HG03280 (cell line): ENCODE data around the gene ITPR2.
A peak's percentile ranks its signal among the peaks of the same experiment; 100 is the strongest.
"Not testable (repeated sequence)": the region's sequence is repeated elsewhere in the genome, so short reads cannot be mapped to it uniquely, and the experiment has no call there.

Experiments
- ATAC-seq: cut with Tn5 transposase; IDR thresholded peaks from one replicate; pipeline ENCODE4 v1.9.1; 2021; ENCODE audit warnings: mild to moderate bottlenecking, moderate library complexity; ENCODE audit not compliant: unreplicated experiment

Gene ITPR2

DNA sequence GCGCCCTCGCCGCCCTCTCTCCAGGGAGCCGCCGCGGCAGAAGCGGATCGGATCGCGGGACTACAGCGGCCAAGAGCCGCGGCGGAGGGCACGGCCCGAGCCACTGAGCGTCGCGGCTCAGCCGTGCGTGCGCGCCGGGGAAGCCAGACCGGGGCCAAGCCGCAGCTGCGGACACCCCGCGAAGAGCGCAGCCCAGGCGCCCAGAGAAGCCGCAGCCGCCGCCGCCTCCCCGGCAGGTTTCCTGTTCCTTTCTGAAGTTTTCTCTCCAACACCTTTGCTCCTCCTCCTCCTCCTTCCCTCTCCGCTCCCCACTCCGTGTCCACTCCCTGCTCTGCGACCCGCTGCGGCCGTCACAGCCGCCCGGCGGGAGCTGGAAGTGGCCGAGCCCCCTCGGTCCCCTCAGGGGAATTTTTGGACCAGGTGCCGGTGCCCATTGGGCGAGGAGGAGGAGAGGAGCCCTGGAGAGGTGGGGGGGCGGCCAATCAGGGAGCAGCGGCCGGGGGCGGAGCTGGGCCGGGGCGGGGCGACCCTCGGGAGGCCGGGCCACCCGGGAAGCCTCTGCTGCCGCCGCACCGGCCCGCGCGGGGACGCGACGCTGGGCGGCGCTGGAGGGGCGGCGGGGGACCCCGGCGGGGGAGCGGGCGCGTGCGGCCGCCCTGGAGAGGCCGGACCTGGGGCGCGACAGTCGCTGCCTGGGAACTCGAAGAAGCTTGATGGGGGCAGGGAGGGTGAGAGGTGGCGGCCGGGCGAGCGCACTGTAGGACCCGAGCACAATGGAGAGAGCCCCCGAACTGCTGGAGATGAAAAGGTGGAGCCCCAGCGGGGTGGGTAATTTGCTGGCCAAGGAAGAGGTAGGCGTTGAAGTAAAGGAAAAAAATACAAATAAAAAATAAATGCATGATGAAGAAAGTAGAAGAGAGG, at the start of gene ITPR2:
Gene ITPR2, minus strand, starts transcription at position 373 of the 921 bp plus-strand sequence. CDS start 413 bp downstream, outside the sequence.
- ATAC-seq = peak; percentile 81

DNA sequence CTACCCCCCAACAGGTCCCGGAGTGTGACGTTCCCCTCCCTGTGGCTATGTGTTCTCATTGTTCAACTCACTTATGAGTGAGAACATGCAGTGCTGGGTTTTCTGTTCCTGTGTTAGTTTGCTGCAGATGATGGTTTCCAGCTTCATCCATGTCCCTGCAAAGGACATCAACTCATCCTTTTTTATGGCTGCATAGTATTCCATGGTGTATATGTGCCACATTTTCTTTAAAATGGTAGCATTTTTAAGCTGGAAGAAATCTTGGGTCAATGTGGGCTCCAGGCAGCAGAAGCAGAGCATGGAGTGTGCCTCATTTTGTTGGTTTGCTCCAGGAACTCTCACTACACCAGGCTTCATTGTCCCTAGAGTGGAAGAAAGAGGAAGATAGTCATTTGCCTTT, 47.6 kb upstream of the ITPR2 start:
- ATAC-seq = no peak

DNA sequence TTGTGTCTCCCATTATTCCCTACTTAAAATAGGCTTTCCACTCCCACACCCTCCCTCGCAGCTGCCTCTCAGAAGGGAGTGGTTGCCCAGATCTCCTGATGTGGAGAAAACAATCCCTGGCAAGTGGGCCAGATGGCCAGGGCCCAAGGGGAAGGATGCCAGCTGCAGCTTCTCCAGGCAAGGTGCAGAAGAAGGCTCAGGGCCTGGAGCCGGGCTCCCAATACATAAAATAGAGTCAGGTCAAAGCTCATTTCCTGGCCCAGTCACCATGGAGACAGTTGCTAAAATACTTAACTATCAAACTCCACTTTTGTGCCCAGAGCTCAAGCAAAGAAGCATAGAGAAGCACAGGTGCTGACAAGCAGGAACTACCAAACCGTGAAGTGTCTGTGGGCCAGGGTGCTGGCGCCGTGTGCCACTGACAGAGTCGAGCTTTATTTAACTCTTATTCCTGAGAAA, 45.7 kb upstream of the ITPR2 start:
- no peak for ATAC-seq

DNA sequence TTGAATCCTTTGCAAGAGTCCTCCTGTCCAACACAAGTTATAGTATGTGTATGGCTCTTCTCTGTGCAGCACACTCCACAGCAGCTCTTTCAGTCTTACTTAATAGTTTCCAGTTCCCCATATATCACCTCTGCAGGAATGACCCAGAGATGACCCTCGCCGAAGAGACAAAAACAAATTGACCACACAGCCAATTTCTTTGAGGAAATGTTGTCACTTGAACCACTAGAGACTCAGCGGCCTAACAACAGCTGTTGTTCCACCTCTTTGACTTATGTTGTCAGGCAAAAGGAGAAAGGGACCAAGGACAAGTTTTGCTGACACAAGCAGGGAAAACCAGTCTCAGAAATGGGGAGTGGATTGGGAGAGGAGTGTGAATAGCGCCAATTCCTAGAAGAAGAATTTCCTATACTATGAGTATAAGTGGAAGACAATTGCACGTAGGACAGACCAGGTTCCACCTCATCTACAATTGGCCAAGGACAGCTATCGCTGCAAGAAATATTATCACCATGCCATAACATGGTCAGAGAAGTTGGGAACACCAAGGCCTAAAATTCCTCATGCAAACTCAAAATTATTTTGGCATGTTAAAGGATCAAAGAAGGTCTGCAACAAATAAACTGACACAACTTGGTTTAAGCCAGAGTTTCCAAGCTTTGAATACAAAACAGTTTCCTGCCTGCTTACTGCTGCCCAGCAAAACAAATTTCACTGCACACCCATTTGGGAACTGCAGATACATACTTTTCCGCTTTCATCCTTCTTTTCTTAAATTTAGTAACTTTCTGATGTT, 41.7 kb upstream of the ITPR2 start:
- ATAC-seq = no peak

DNA sequence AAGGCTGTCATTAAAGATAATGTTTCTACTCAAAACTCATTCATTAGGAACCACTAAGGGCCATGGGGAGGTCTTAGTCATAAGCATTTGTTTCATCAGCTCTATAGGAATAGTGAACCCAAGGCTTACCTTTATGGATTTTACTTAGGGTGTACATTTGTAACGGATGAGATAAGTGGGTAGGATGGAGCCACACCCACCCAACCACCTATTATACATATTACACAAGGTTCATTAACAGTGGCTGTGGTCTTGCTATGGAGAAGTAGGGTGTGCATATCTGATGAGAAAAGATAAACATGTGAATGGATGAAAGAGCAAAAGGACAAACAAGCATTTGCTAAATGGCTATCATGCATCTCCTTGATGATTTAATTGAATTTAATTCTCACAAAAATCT, 39.6 kb upstream of the ITPR2 start:
- no peak for ATAC-seq

DNA sequence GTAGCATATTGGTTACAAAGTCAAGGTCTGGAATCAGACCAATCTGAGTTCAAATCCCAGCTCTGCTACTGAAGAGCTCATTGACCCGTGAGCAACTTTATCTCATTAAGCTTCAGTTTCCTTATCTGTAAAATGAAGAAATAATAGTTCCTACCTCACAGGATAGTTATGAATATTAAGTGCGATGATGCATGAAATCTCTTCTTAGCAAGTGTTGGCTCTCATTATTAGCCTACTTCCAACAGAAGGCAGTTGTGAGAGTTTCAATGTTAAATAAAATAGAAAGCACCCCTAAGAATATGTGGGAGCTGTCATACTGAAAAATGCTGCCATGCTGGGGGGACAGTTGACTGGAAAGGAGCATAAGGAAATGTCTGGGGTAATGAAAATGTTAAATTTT, 39.0 kb upstream of the ITPR2 start:
- no peak for ATAC-seq

DNA sequence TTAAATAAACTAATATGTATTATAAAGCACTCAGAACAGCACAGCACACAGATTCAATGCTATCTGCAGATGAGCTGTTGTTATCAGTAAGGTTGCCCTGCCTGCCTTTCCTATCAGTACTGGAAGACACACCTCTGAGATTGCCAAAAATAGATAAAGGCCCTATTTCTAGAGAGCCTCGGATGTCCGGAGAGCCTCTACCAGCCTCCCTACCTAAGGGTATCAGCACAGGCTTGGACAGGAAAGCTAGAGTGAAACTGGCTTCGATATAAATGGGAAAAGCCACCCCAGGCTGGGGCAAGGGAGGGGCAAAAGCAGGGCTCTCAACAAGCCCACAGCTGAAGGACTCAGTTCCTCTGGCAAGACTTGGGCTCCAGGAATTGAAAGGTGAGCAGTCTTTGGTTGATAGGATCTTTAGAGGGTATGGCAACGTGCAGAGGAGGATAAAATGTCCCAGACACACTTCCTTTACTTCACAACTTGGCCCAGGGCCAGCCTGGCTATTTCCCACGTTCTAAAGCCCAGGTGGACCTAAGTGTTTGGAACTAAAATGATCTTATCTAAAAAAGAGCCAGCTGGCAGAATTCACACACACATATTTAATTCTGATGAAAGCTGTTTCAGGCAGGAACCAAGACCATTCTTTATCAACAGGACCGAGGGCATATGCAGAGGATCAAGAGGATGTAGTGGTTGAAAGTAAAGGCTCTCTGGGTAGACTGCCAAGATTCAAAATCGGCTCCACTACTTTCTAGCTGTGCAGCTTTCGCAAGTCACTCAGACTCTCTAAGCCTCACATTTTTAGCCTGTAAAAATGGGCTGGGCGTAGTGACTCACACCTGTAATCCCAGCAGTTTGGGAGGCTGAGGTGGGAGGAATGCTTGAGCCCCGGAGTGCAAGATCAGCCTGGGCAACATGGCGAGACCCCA, 37.8 kb upstream of the ITPR2 start:
- no peak for ATAC-seq

DNA sequence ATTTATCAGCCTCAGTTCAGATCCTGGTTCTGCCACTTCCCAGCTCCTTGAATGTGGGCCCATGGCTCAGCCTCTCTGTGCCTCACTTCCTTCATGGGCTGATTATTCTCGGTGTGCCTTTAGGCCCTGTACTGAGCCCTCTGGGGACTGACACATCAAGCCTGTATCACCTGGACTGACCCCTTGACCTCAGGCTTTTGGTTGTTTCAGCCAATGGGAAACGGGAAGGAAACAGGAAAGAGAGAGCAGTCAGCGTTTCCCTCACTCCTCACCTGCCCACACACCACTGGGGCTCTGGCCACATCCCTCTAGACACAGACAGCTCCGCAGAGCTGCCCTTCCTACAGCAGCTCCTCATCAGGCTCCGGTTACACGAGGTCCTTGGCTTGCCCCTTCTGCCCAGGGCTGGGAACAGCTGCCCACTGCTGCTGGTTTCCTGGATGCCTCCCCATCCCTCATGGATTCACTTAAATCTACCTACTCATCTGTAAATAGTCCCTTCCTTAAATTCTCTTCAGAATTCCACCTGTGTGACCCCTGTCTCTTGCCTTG, 37.0 kb upstream of the ITPR2 start:
- no peak for ATAC-seq

DNA sequence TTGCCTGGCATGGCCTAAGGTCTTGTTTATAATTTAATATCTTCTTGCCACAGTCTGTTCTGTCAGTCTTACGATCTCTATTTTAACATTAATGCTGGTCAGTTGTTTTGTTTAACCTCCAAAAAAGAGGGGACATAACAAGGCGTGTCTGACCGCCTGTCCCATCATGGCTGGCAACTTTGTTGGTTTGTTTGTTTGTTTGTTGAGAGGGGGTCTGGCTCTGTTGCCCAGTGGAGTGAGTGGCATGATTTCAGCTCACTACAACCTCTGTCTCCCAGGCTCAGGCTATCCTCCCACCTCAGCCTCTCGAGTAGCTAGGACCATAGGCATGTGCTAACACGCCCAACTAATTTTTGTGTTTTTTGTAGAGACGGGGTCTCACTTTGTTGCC, 36.1 kb upstream of the ITPR2 start:
- ATAC-seq = no peak

DNA sequence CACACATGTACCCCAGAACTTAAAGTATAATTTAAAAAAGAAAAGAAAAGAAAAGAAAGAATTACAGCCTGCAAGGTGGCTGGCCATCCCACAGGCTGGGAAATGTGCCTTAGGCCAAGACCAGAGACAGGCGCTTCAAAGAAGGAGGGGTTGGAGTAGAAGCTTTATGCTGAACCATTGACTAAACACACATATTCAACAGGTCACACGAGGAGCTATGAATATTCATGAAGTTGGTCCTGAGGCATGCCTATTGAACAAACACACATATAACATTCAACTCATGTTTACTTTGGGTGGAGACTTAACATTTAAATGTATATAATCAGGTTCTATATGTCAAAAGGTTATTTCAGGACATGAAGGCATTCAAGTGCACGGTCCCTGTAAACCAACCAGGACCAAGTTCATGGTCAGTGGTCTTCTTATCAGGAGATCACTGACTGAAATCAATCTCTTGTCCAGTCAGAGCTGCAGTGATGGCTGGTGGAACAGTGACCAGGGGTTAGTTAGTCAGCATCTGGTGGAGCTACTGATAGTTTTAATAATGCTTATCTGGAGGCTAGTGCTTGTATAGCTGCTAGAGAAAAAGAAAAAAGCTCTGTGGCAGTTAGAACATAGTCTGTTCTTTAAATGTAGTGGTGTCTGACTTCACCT, 35.6 kb upstream of the ITPR2 start:
- ATAC-seq = no peak

DNA sequence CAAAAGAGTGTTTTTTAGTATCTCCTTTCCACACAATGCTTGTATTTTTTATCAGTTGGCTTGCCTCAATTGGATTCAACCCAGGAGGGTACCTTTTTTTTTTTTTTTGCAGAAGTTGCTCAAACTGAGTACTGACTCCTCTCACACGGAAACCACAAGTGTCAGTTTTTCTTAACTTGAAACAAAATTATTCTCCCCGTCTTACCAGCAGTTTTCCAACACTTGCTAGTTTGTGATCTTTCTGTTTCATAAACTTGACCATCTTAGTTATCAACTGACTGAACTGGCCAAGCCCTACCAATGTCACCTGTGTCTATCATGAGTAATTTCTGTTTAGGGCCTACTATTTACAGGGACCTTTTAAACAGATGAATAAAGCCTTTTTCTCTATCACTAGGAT, 34.1 kb upstream of the ITPR2 start:
- peak; percentile 66 for ATAC-seq

DNA sequence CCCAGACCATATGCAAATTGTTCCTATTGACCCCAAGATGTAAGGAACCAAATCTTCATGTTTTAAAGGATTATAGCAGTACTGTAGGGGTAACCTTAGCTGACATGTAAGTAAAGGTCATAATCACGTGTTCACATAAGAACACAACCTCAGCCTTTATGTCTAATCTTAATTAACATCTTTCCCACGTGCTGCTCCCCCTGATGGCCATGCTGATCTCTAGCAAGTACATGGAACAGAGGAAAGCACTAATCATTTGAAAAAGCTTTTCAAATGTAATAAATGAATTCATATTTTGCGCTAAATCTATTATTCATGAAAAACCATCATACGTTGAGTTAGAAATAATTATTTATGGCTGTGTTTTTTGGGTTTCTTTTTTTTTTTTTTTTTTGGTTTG, 30.5 kb upstream of the ITPR2 start:
- no peak for ATAC-seq

DNA sequence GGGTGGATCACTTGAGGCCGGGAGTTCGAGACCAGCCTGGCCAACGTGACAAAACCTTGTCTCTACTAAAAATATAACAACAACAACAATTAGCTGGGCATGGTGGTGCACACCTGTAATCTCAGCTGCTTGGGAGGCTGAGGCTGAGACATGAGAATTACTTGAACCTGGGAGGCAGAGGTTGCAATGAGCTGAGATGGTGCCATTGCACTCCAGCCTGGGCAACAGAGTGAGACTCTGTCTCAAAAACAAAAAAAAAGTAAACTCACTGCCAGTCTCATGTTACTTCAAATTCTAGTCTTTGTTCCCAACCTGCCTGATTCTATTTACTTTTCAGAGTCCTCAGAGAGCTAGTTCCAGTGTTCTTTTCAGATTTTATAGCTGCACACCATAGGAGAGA, 29.8 kb upstream of the ITPR2 start:
- ATAC-seq = not testable (repeated sequence)

DNA sequence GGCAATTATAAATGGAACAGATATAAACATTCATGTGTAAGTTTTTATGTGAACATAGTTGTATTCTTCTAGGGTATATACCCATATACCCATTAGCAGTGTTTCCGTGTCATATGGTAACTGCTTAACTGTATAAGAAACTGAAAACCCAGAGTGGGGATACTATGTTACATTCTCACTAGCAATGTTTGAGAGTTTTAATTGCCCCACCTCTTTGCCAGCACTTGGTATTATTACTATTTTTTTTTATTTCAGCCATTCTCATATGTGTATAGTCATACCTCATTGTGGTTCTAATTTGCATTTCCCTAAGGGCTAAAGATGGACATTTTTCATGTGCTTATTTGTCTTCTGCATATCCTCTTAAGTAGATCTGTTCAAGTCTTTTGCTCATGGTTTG, 28.7 kb upstream of the ITPR2 start:
- no peak for ATAC-seq

DNA sequence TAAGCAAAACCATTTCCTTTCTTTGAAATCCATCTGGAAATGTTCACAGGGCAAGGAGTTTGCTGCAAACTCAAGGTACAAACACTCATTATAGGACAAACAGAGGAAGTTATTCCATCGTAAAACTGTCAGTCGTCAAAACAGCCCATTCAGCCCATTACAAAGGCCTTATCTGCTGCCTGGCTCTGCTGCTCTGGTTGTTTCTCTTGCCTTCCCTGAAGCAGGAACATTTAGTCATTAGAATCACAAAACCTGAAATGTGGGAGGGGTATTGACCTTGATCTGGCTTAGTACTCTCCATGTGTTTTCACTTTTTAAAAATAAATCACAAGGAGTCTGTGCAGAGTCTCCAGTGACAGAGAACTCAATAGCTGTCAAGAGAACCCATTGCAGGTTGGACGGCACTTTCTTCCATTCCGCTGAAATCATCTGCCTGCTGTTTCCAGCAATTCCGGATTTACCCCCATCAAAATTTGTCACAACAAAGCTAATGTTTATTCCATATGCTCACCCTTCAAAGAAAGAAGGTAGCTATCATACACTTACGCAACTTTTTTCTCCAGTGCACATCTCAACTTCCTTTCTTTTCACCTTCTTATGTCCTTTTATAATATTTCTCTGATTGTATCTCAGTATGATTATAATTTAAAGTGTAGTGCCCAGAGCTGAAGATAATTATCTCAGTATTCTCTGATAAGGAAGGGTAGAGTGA, 24.6 kb upstream of the ITPR2 start:
- no peak for ATAC-seq

DNA sequence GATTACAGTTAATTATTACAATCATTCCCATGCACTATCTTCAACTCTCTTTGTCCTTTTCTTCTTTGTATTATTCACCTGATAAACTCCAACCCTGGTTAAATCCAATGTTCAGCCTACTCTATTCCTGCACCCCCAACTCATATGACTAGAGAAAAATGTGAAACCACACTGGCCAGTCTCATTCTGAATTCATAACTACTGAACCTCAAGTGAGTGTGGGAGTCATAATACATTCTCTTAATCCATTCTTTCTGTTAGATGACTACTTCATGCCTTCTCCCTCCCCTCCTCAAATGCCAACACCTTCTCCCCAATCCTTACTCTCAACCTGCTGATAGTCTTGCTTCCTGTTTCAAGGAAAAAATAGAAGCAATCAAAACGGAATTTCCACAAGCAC, 22.3 kb upstream of the ITPR2 start:
- no peak for ATAC-seq

DNA sequence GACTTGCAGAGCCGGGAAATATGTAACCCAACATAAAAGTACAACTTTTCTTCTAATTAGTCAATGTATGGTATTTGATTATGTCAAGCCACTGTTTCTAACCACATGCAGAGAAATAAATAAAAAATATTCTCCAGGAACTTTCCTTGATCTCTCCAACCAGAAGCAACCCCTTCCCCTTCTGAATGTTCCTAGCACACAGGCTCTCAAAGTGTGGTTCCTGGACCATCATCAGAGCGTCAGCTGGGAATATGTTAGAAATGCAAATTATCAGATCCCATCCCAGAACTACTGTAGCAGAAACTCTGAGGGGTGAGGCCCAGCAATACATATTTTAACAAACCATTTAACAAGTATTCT, 21.0 kb upstream of the ITPR2 start:
- no peak for ATAC-seq

DNA sequence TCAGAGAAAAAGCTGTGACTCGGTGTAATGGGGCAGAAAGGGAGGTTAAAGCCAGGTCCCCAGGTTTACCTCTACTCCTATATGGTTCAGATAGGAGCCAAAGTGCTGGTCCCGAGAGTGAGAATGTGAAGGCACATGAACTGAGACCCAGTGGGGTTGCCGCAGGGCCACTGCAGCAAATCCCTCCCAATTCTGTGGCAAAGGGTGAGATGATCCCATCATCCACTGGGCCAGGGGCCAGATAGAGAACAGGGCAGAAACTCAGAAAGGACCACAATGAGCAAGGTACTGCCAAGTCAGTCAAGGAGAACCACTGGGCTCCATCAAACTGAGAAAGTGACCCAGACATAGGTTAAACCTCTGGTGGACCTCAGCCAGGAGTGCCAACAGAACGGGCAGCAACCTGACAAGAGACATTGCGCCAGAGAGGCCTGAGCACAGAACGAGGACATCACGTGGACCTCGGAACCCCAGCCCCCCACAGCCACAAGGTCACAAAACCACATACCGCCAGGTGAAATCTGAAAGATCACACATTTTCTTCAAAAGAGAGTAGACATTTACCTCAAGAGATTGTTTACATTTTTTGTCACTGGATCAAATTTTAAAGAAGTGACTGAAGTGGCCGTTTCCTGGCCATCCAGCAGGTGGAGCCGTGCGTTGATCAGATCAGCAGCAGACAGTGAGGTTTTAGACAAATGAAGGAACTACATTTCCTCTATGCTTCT, 20.5 kb upstream of the ITPR2 start:
- peak; percentile 76 for ATAC-seq
